GM23248 (cell line): ENCODE results near the gene NPAS3. TPM values are rescaled to one million over a fixed set of nuclear protein-coding genes. Genes with fewer than 3 reads are reported as not detected.
A peak's percentile ranks its signal among the peaks of the same experiment; 100 is the strongest.

Source experiments
- DNase-seq: peaks from one replicate; pipeline ENCODE4 v3.0.0-alpha.2; 2015
- H2AFZ ChIP-seq: fragments of 200-600 bp; sonication (generic); 2 replicates; pipeline ENCODE4 v1.6.1; 2016; ENCODE audit warnings: antibody characterized with exemption
- H3F3A ChIP-seq: fragments of 200-600 bp; sonication (generic); 2 replicates; pipeline ENCODE4 v1.6.1; 2016; ENCODE audit warnings: mild to moderate bottlenecking, antibody characterized with exemption, mixed run types; ENCODE audit not compliant: insufficient read depth
- H3K27ac ChIP-seq: fragments of 200-600 bp; sonication (generic); 2 replicates; pipeline ENCODE4 v1.5.1; 2016; ENCODE audit warnings: mild to moderate bottlenecking
- H3K27me3 ChIP-seq: fragments of 200-600 bp; sonication (generic); replicated peaks from 2 replicates; pipeline ENCODE4 v1.6.1; 2016; ENCODE audit warnings: mild to moderate bottlenecking; ENCODE audit not compliant: insufficient read depth
- H3K36me3 ChIP-seq: fragments of 200-600 bp; sonication (generic); 2 replicates; pipeline ENCODE4 v1.6.1; 2016; ENCODE audit warnings: low read depth, mild to moderate bottlenecking
- H3K4me1 ChIP-seq: fragments of 200-600 bp; sonication (generic); 2 replicates; pipeline ENCODE4 v1.6.1; 2016; ENCODE audit warnings: mild to moderate bottlenecking; ENCODE audit not compliant: insufficient read depth
- H3K4me2 ChIP-seq: fragments of 200-600 bp; sonication (generic); one replicate; pipeline ENCODE4 v1.6.1; 2016; ENCODE audit warnings: mild to moderate bottlenecking; ENCODE audit not compliant: unreplicated experiment
- H3K4me3 ChIP-seq: fragments of 200-600 bp; sonication (generic); 2 replicates; pipeline ENCODE4 v1.5.1; 2016; ENCODE audit warnings: mild to moderate bottlenecking
- H3K79me2 ChIP-seq: fragments of 200-600 bp; sonication (generic); 2 replicates; pipeline ENCODE4 v1.6.1; 2016; ENCODE audit warnings: mild to moderate bottlenecking; ENCODE audit not compliant: insufficient read depth
- H3K9ac ChIP-seq: fragments of 200-600 bp; sonication (generic); 2 replicates; pipeline ENCODE4 v1.6.1; 2016; ENCODE audit warnings: mild to moderate bottlenecking
- H3K9me2 ChIP-seq: fragments of 200-600 bp; sonication (generic); 2 replicates; pipeline ENCODE4 v1.6.1; 2016; ENCODE audit warnings: mixed run types, mild to moderate bottlenecking, moderate library complexity; ENCODE audit not compliant: insufficient read depth
- H3K9me3 ChIP-seq: fragments of 200-600 bp; sonication (generic); one replicate; pipeline ENCODE4 v1.6.1; 2017; ENCODE audit warnings: low read depth
- H4K20me1 ChIP-seq: fragments of 200-600 bp; sonication (generic); 2 replicates; pipeline ENCODE4 v1.6.0; 2016; ENCODE audit not compliant: insufficient read depth
- EZH2 ChIP-seq: fragments of 200-600 bp; sonication (generic); IDR thresholded peaks from 2 replicates; pipeline ENCODE4 v1.6.1; 2018; ENCODE audit warnings: antibody characterized with exemption, mild to moderate bottlenecking; ENCODE audit not compliant: insufficient read depth, poor library complexity, severe bottlenecking
- EZH2phosphoT487 ChIP-seq: fragments of 200-600 bp; sonication (generic); IDR thresholded peaks from 2 replicates; pipeline ENCODE4 v1.6.1; 2018; ENCODE audit warnings: antibody characterized with exemption, moderate library complexity, mild to moderate bottlenecking, low read depth; ENCODE audit not compliant: insufficient read depth
- WGBS, 2 experiments: methylation state at CpG; one replicate each; pipeline ENCODE4 v1.1.6; 2015 to 2017; ENCODE audit warnings: low lambda C conversion rate in 2 of 2, low coverage in 1 of 2; ENCODE audit errors: missing lambda C conversion rate in 2 of 2; 5-methylcytosine and 5-hydroxymethylcytosine counted together
- in situ Hi-C: fragments of 300-500 bp; cut with MboI; formaldehyde crosslinking; loops from 2 replicates; pipeline ENCODE4 v1.15.0; 2020
- polyA plus RNA-seq: library from polyadenylated mRNA; unstranded; fragments of >200 nt; fragmentation: Nextera tagmentation; extraction: Ambion mirVana; gene quantifications from 2 replicates; pipeline ENCODE4 v1.2.1, GENCODE V29; 2016
- total RNA-seq: library from RNA; depleted of rRNA; stranded (reverse); fragments of >200 nt; shearing (Covaris generic); gene quantifications from 2 replicates; pipeline ENCODE4 v1.2.3, GENCODE V29; 2014

NPAS3 gene
- total and polyA plus RNA-seq, 2 experiments from 2014 or later: 0.65 TPM; not detected in 1

DNA sequence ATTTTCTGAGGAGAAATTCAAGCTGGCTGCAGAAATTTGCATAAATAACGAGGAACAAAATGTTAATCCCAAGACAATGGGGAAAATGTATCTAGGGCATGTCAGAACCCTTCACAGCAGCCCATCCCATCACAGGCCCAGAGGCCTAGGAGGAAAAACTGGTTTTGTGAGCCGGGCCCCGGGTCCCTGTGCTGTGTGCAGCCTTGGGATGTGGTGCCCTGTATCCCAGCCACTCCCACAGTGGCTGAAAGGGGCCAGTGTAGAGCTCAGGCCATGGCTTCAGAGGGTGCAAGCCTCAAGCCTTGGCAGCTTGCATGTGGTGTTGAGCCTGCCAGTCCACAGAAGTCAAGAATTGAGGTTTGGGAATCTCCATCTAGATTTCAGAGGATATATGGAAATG, 57.7 kb downstream of the NPAS3 start:
- H3K4me3 ChIP-seq: no peak overlapping the region
- no peaks in the 10 kb centered on the region for H3K27me3 ChIP-seq
- no peaks in the 10 kb centered on the region for H3F3A ChIP-seq
- H4K20me1 ChIP-seq: no peaks in the 10 kb centered on the region
- H2AFZ ChIP-seq: no peak overlapping the region
- H3K9ac ChIP-seq: no peak overlapping the region
- H3K9me3 ChIP-seq: no peaks in the 10 kb centered on the region
- H3K27ac ChIP-seq: no peak overlapping the region
- no peak for TF ChIP-seq EZH2
- TF ChIP-seq EZH2phosphoT487: no peak
- H3K36me3 ChIP-seq: no peaks in the 10 kb centered on the region
- in situ Hi-C loops: loop anchor here (25.0 kb wide), 1 partner anchor 409 kb away; no protein-coding TSS in a partner anchor
- DNase-seq: no peak
- H3K4me2 ChIP-seq: no peak overlapping the region
- WGBS, 2 experiments: 75 to 89% methylated on average over 3 of the region's 3 CpGs
- H3K4me1 ChIP-seq: no peaks in the 10 kb centered on the region
- H3K9me2 ChIP-seq: no peaks in the 10 kb centered on the region
- no peaks in the 10 kb centered on the region for H3K79me2 ChIP-seq

GRCh38 chr14:32998433-32998832, 59.8 kb downstream of the NPAS3 start:
- H4K20me1 ChIP-seq: no peaks in the 10 kb centered on the region
- H3K79me2 ChIP-seq: no peaks in the 10 kb centered on the region
- no peaks in the 10 kb centered on the region for H3K9me2 ChIP-seq
- no peaks in the 10 kb centered on the region for H3K4me1 ChIP-seq
- no peaks in the 10 kb centered on the region for H3K27me3 ChIP-seq
- TF ChIP-seq EZH2 (no peak), EZH2phosphoT487 (no peak)
- no peak overlapping the region for H3K27ac ChIP-seq
- no peak overlapping the region for H3K4me2 ChIP-seq
- DNase-seq: peak; percentile 54
- no peaks in the 10 kb centered on the region for H3K36me3 ChIP-seq
- no peaks in the 10 kb centered on the region for H3K9me3 ChIP-seq
- no peak overlapping the region for H2AFZ ChIP-seq
- in situ Hi-C loops: loop anchor here (25.0 kb wide), 1 partner anchor 411 kb away; no protein-coding TSS in a partner anchor
- no peak overlapping the region for H3K4me3 ChIP-seq
- H3K9ac ChIP-seq: no peak overlapping the region
- no peaks in the 10 kb centered on the region for H3F3A ChIP-seq

GRCh38 chr14:33009673-33010072, 71.0 kb downstream of the NPAS3 start:
- Histone ChIP-seq H3K79me2 (no peaks in the 10 kb centered on the region), H4K20me1 (no peaks in the 10 kb centered on the region), H3K9ac (no peak overlapping the region), H3F3A (no peaks in the 10 kb centered on the region), H3K4me2 (no peak overlapping the region), H3K27ac (no peak overlapping the region), H3K36me3 (no peaks in the 10 kb centered on the region), H3K4me3 (no peak overlapping the region), H2AFZ (no peak overlapping the region), H3K4me1 (no peaks in the 10 kb centered on the region), H3K27me3 (no peaks in the 10 kb centered on the region), H3K9me2 (no peaks in the 10 kb centered on the region), H3K9me3 (no peaks in the 10 kb centered on the region)
- DNase-seq: no peak
- in situ Hi-C loops: no loop called here
- WGBS, 2 experiments: 67 to 71% methylated on average over 3 of the region's 3 CpGs
- TF ChIP-seq EZH2 (no peak), EZH2phosphoT487 (no peak)

DNA sequence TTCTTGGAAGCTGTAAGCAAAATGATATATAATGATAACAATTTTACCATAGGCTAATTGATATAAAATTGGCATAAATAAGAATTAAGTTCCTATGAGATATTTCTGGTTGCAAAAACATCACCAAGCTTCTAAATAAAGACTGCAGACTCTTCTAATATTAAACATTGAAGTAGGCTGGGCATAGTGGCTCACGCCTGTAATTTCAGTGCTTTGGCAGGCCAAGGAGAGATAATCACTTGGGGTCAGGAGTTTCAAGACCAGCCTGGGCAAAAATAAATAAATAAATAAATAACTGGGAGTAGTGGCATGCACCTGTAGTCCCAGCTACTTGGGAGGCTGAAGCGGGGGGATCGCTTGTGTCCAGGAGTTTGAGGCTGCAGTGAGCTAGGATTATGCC, 71.8 kb downstream of the NPAS3 start:
- H3K27me3 ChIP-seq: no peaks in the 10 kb centered on the region
- H3K4me3 ChIP-seq: no peak overlapping the region
- H3K27ac ChIP-seq: no peak overlapping the region
- 93 to 98% methylated on average over 3 of the region's 3 CpGs for WGBS, 2 experiments
- no peaks in the 10 kb centered on the region for H3K9me2 ChIP-seq
- no peak overlapping the region for H3K4me2 ChIP-seq
- H2AFZ ChIP-seq: no peak overlapping the region
- no peaks in the 10 kb centered on the region for H3K36me3 ChIP-seq
- no peaks in the 10 kb centered on the region for H3K79me2 ChIP-seq
- H3K9me3 ChIP-seq: no peaks in the 10 kb centered on the region
- H3F3A ChIP-seq: no peaks in the 10 kb centered on the region
- no peak for DNase-seq
- H3K4me1 ChIP-seq: no peaks in the 10 kb centered on the region
- in situ Hi-C loops: no loop called here
- no peak for TF ChIP-seq EZH2phosphoT487
- TF ChIP-seq EZH2: no peak
- no peaks in the 10 kb centered on the region for H4K20me1 ChIP-seq
- no peak overlapping the region for H3K9ac ChIP-seq

GRCh38 chr14:33014710-33015109, 76.0 kb downstream of the NPAS3 start:
- in situ Hi-C loops: no loop called here
- no peak overlapping the region for H3K27ac ChIP-seq
- no peak for DNase-seq
- no peaks in the 10 kb centered on the region for H3K9me3 ChIP-seq
- TF ChIP-seq EZH2phosphoT487 (no peak), EZH2 (no peak)
- H3K4me1 ChIP-seq: peaks cover 8% of the 10 kb centered on the region
- no peaks in the 10 kb centered on the region for H3F3A ChIP-seq
- no peak overlapping the region for H2AFZ ChIP-seq
- no peak overlapping the region for H3K4me3 ChIP-seq
- H3K27me3 ChIP-seq: no peaks in the 10 kb centered on the region
- no peaks in the 10 kb centered on the region for H3K9me2 ChIP-seq
- no peak overlapping the region for H3K4me2 ChIP-seq
- whole genome bisulfite sequencing, 2 experiments: 97% methylated on average over 4 of the region's 4 CpGs
- no peaks in the 10 kb centered on the region for H3K36me3 ChIP-seq
- no peaks in the 10 kb centered on the region for H3K79me2 ChIP-seq
- H4K20me1 ChIP-seq: no peaks in the 10 kb centered on the region
- H3K9ac ChIP-seq: no peak overlapping the region
